GM23248 (cell line): ENCODE results near the gene RTEL1.

Experiments
- EZH2 ChIP-seq: fragments of 200-600 bp; sonication (generic); IDR thresholded peaks from 2 replicates; pipeline ENCODE4 v1.6.1; 2018; ENCODE audit warnings: antibody characterized with exemption, mild to moderate bottlenecking; ENCODE audit not compliant: insufficient read depth, poor library complexity, severe bottlenecking
- EZH2phosphoT487 ChIP-seq: fragments of 200-600 bp; sonication (generic); IDR thresholded peaks from 2 replicates; pipeline ENCODE4 v1.6.1; 2018; ENCODE audit warnings: antibody characterized with exemption, moderate library complexity, mild to moderate bottlenecking, low read depth; ENCODE audit not compliant: insufficient read depth

- TF ChIP-seq EZH2phosphoT487 (no peak), EZH2 (no peak)
These were observed 82.7 kb downstream of the RTEL1 start for GRCh38 chr20:63740627-63741353.
